NT2/D1 (cell line): ENCODE measurements around the gene BMPER.

ENCODE experiments used
- DNase-seq: peaks from one replicate; pipeline ENCODE4 v3.0.0-alpha.2; 2011; ENCODE audit warnings: low read depth, low spot score
- H3K27me3 ChIP-seq: 2 replicates; pipeline ENCODE4 v1.6.0; 2011; ENCODE audit warnings: mild to moderate bottlenecking; ENCODE audit not compliant: insufficient read length, insufficient read depth
- H3K36me3 ChIP-seq: 2 replicates; pipeline ENCODE4 v1.6.1; 2011; ENCODE audit warnings: mild to moderate bottlenecking, low read length, mixed read lengths; ENCODE audit not compliant: insufficient read depth, insufficient read length
- H3K4me1 ChIP-seq: 2 replicates; pipeline ENCODE4 v1.5.1; 2011; ENCODE audit not compliant: insufficient read depth, insufficient read length
- H3K4me3 ChIP-seq: 2 replicates; pipeline ENCODE4 v1.5.1; 2011; ENCODE audit warnings: low read depth; ENCODE audit not compliant: insufficient read length
- H3K9ac ChIP-seq: 2 replicates; pipeline ENCODE4 v1.6.0; 2011; ENCODE audit warnings: low read depth; ENCODE audit not compliant: insufficient read length
- H3K9me3 ChIP-seq: 2 replicates; pipeline ENCODE4 v1.5.1; 2011; ENCODE audit warnings: mild to moderate bottlenecking, low read length; ENCODE audit not compliant: insufficient read depth
- SUZ12 ChIP-seq: IDR thresholded peaks from 2 replicates; pipeline ENCODE4 v1.6.1; 2011; ENCODE audit not compliant: insufficient read length, insufficient read depth; ENCODE audit errors: extremely low read depth
- YY1 ChIP-seq: IDR thresholded peaks from 2 replicates; pipeline ENCODE4 v1.6.1; 2011; ENCODE audit not compliant: insufficient read length, insufficient read depth
- ZNF274 ChIP-seq: IDR thresholded peaks from 2 replicates; pipeline ENCODE4 v1.6.1; 2011; ENCODE audit warnings: mild to moderate bottlenecking, low read depth, low read length

Gene BMPER

GRCh38 chr7:34108165-34108564 is 202.8 kb downstream of the BMPER start:
- Histone ChIP-seq H3K4me3 (no peak overlapping the region), H3K9ac (no peak overlapping the region), H3K9me3 (no peaks in the 10 kb centered on the region), H3K36me3 (no peaks in the 10 kb centered on the region), H3K27me3 (no peaks in the 10 kb centered on the region), H3K4me1 (no peaks in the 10 kb centered on the region)
- TF ChIP-seq SUZ12 = no peak
- no peak for DNase-seq

- Histone ChIP-seq H3K4me1 (no peaks in the 10 kb centered on the region), H3K9ac (no peak overlapping the region)
Observed at GRCh38 chr7:34109936-34110780, 204.8 kb downstream of the BMPER start.

GRCh38 chr7:34111031-34111430 is 205.7 kb downstream of the BMPER start:
- Histone ChIP-seq H3K9me3 (peaks cover 7% of the 10 kb centered on the region), H3K27me3 (no peaks in the 10 kb centered on the region), H3K9ac (no peak overlapping the region), H3K36me3 (no peaks in the 10 kb centered on the region), H3K4me3 (no peak overlapping the region), H3K4me1 (no peaks in the 10 kb centered on the region)
- no peak for DNase-seq
- TF ChIP-seq SUZ12 = no peak
- no peak for TF ChIP-seq ZNF274
- no peak for TF ChIP-seq YY1

More at GRCh38 chr7:34109936-34110780, 204.8 kb downstream of the BMPER start:
- Histone ChIP-seq H3K9me3 (no peaks in the 10 kb centered on the region; the same call in 1 of the 2 replicates), H3K4me3 (no peak overlapping the region), H3K36me3 (no peaks in the 10 kb centered on the region), H3K27me3 (no peaks in the 10 kb centered on the region)
- DNase-seq = no peak
- TF ChIP-seq YY1 (no peak), ZNF274 (no peak), SUZ12 (no peak)

- Histone ChIP-seq H3K9ac (no peak overlapping the region), H3K27me3 (no peaks in the 10 kb centered on the region), H3K4me3 (no peak overlapping the region), H3K36me3 (no peaks in the 10 kb centered on the region), H3K4me1 (no peaks in the 10 kb centered on the region), H3K9me3 (peaks cover 7% of the 10 kb centered on the region)
- TF ChIP-seq YY1 (no peak), ZNF274 (no peak), SUZ12 (no peak)
- no peak for DNase-seq
Observed at GRCh38 chr7:34115503-34115902, 210.2 kb downstream of the BMPER start.

- DNase-seq = no peak
- Histone ChIP-seq H3K27me3 (no peaks in the 10 kb centered on the region), H3K9me3 (peaks cover 7% of the 10 kb centered on the region), H3K4me3 (no peak overlapping the region), H3K36me3 (no peaks in the 10 kb centered on the region), H3K9ac (no peak overlapping the region), H3K4me1 (no peaks in the 10 kb centered on the region)
- TF ChIP-seq SUZ12 (no peak), YY1 (no peak), ZNF274 (no peak)
Observed at GRCh38 chr7:34117573-34117972, 212.2 kb downstream of the BMPER start.

GRCh38 chr7:34121366-34121765 is 216.0 kb downstream of the BMPER start:
- Histone ChIP-seq H3K27me3 (no peaks in the 10 kb centered on the region), H3K9ac (no peak overlapping the region), H3K36me3 (no peaks in the 10 kb centered on the region), H3K4me1 (no peaks in the 10 kb centered on the region), H3K9me3 (peaks cover 25% of the 10 kb centered on the region), H3K4me3 (no peak overlapping the region)
- TF ChIP-seq SUZ12 = no peak
- TF ChIP-seq YY1 = no peak
- no peak for TF ChIP-seq ZNF274
- DNase-seq = no peak

GRCh38 chr7:34123316-34123715 is 218.0 kb downstream of the BMPER start:
- TF ChIP-seq YY1 = no peak
- TF ChIP-seq SUZ12 = no peak
- TF ChIP-seq ZNF274 = no peak
- Histone ChIP-seq H3K9ac (no peak overlapping the region), H3K36me3 (no peaks in the 10 kb centered on the region), H3K9me3 (peaks cover 33% of the 10 kb centered on the region), H3K27me3 (no peaks in the 10 kb centered on the region), H3K4me3 (no peak overlapping the region), H3K4me1 (no peaks in the 10 kb centered on the region)
- DNase-seq = no peak
